ENCODE data around the gene IQGAP1. TPM values are rescaled to one million over a fixed set of nuclear protein-coding genes. Genes with fewer than 3 reads are reported as not detected.

Gene IQGAP1, protein sequence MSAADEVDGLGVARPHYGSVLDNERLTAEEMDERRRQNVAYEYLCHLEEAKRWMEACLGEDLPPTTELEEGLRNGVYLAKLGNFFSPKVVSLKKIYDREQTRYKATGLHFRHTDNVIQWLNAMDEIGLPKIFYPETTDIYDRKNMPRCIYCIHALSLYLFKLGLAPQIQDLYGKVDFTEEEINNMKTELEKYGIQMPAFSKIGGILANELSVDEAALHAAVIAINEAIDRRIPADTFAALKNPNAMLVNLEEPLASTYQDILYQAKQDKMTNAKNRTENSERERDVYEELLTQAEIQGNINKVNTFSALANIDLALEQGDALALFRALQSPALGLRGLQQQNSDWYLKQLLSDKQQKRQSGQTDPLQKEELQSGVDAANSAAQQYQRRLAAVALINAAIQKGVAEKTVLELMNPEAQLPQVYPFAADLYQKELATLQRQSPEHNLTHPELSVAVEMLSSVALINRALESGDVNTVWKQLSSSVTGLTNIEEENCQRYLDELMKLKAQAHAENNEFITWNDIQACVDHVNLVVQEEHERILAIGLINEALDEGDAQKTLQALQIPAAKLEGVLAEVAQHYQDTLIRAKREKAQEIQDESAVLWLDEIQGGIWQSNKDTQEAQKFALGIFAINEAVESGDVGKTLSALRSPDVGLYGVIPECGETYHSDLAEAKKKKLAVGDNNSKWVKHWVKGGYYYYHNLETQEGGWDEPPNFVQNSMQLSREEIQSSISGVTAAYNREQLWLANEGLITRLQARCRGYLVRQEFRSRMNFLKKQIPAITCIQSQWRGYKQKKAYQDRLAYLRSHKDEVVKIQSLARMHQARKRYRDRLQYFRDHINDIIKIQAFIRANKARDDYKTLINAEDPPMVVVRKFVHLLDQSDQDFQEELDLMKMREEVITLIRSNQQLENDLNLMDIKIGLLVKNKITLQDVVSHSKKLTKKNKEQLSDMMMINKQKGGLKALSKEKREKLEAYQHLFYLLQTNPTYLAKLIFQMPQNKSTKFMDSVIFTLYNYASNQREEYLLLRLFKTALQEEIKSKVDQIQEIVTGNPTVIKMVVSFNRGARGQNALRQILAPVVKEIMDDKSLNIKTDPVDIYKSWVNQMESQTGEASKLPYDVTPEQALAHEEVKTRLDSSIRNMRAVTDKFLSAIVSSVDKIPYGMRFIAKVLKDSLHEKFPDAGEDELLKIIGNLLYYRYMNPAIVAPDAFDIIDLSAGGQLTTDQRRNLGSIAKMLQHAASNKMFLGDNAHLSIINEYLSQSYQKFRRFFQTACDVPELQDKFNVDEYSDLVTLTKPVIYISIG (N-terminal part only)
- total RNA-seq: 109 TPM

DNA sequence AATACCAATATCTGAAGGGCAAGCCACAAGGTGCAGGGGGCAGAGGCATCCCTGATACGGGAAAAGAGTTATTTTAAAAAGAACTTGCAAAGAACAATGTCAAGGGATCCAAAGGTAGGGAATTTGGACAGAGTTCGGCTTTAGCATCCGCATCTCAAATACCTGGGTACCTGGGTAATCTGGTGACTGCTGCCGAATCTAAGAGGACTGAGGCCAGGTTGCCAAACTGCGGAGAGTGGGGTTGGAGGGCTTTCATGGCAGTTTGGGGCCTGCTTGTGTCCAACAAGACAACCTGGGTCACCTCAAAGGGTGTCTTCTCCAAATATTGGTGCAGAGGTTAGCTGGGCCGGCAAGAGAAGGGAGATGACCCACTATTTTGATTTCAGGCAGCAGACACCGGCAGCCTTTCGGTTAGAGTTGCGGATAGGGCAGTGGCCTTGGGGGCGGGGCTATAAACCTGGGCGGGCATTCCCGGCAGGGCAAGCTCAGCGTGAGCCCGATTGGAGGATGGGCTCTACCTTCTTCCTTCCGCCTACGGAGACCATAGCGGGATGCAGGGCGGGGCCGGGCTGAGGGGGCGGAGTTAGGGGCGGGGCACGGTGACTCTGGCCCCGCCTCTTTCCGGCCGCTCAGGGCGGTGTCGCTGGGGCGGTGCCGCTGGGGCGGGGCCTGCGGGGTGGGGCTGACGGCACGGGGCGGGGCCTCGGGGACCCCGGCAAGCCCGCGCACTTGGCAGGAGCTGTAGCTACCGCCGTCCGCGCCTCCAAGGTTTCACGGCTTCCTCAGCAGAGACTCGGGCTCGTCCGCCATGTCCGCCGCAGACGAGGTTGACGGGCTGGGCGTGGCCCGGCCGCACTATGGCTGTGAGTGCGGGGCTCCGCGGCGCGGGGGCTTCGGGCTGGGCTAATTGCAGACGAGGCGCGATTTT, at the start of gene IQGAP1:
Gene IQGAP1, plus strand, starts transcription at position 709 of the 928 bp plus-strand sequence. Its CDS starts 100 bp downstream, at position 809.

DNA sequence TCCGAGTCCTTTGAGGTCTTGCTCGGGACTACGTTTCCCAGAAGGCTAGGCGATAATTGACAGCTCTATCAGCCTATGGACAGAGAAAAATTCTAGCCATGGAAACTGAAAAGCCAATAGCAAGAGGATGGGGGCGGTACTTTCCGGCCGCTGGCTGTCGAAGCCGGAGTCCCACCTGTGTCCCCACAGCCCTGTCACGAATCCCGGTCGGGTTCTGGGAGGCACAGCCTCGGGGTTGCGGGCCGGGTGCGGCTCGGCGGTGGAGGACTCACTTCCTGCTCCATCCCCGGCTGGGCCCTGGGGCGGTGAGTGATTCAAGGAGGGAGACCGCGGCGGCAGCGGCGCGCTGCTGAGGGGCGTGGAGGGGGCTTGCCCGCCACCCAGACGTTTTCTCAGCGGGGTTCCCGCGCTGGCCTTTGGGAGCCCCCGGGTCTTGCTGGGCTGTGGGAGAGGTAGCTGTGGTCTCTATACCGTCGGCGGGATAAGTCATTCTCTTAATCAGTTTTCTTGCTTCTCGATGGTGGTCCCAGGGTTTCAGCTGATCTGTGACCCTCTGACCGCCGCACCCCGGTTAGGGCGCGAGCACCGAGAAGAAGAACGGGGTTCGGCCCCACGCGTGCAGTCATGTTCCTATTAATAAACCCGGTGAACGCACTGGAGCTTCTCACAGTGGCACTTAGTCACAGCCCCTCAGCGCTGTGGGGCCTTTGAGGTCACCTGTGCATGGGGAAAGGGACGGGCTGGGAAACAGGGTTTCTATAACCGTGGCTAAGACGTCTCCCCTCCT, 35.7 kb upstream of the IQGAP1 start, which contains the start of gene ZNF774:
Gene ZNF774, plus strand, starts transcription at position 178 of the 787 bp plus-strand sequence. CDS start 2,377 bp downstream, outside the sequence.

DNA sequence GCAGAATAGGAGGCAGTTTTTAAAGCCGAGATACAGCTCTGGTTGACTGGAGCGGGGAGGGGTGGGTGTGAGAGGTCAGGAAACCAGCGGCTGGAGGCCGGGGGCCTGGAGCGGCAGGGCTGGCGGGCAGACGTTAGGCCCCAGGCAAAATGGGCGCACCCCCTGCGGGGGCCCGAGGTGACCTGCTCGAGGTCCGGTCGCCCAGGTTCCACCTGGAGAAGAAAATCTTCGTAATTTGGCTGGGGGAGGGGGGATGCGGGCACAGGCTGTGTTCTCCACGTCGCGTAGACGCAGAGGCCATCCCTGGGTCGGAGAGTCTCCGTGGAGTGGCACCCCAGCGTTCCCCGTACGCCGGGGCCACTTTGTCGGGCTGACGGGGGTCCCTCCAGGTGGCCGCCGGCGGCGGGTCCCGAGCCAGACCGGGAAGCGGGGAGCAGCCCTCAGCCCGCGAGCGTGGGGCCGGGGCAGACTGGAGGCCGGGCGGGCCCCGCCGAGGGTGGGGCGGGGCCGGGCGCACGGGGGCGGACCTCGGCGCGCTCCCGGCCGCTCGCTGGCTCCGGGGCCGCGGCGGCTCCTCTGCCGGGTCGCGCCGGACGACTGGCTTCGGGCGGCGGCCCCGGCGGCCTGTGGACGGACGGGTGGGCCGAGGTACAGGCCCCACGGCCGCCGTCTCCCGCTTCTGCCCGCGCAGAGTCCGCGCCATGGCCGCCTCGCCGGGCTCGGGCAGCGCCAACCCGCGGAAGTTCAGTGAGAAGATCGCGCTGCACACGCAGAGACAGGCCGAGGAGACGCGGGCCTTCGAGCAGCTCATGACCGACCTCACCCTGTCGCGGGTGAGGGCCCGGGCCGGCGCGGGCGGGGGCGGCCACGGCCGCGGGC, 141.6 kb downstream of the IQGAP1 start, which contains the start of gene CRTC3:
Gene CRTC3, plus strand, starts transcription at position 553 of the 879 bp plus-strand sequence. Its CDS starts 149 bp downstream, at position 702.

Small RNAs within 50 kb of the gene (small RNA-seq; reads per million reads assigned to genes)
- gene NDUFA3P4 (ENCODE audit: low replicate concordance): not detected

Other genes starting within 250 kb of the IQGAP1 start
- gene SEMA4B, start 186.9 kb upstream of the IQGAP1 start, total RNA-seq: 70.7 TPM
- gene CIB1, start 154.3 kb upstream of the IQGAP1 start, total RNA-seq: 4.7 TPM
- 5.3 TPM for gene GDPGP1, start 154.0 kb upstream of the IQGAP1 start, total RNA-seq
- not detected for gene TTLL13, start 138.7 kb upstream of the IQGAP1 start, total RNA-seq
- gene NGRN, start 122.6 kb upstream of the IQGAP1 start, total RNA-seq: 168 TPM
- 11.6 TPM for gene ZNF774, start 36.0 kb upstream of the IQGAP1 start, total RNA-seq
- 41.6 TPM for gene CRTC3, start 141.7 kb downstream of the IQGAP1 start, total RNA-seq